HS-27A (cell line): Measurements from ENCODE around the gene CHN2.

ENCODE experiments used
- DNase-seq: peaks from one replicate; pipeline ENCODE4 v3.0.0-alpha.2; 2012; ENCODE audit warnings: low read depth, missing footprints

The CHN2 gene

GRCh38 chr7:29364661-29365060, 170.1 kb downstream of the CHN2 start:
- no peak for DNase-seq

- DNase-seq: no peak
Measured at GRCh38 chr7:29365423-29365822, 170.8 kb downstream of the CHN2 start.

- no peak for DNase-seq
Measured at GRCh38 chr7:29367784-29368183, 173.2 kb downstream of the CHN2 start.

- no peak for DNase-seq
Measured at GRCh38 chr7:29369909-29370488, 175.4 kb downstream of the CHN2 start.

- peak; percentile 22 for DNase-seq
Measured at GRCh38 chr7:29370531-29371314, 176.1 kb downstream of the CHN2 start.

GRCh38 chr7:29371472-29371871, 176.9 kb downstream of the CHN2 start:
- no peak for DNase-seq

- peak; percentile 27 for DNase-seq
Measured at GRCh38 chr7:29372351-29373090, 177.9 kb downstream of the CHN2 start.

GRCh38 chr7:29375641-29376562, 181.3 kb downstream of the CHN2 start:
- peak; percentile 24 for DNase-seq

- no peak for DNase-seq
Measured at GRCh38 chr7:29377718-29378117, 183.1 kb downstream of the CHN2 start.

GRCh38 chr7:29379551-29379950, 185.0 kb downstream of the CHN2 start:
- DNase-seq: no peak

GRCh38 chr7:29381206-29382094, 186.9 kb downstream of the CHN2 start:
- DNase-seq: no peak

- DNase-seq: no peak
Measured at GRCh38 chr7:29384277-29384676, 189.7 kb downstream of the CHN2 start.

- no peak for DNase-seq
Measured at GRCh38 chr7:29385214-29385814, 190.7 kb downstream of the CHN2 start.

GRCh38 chr7:29386196-29386765, 191.7 kb downstream of the CHN2 start:
- no peak for DNase-seq

- no peak for DNase-seq
Measured at GRCh38 chr7:29391262-29391661, 196.7 kb downstream of the CHN2 start.

GRCh38 chr7:29394321-29394720, 199.7 kb downstream of the CHN2 start:
- DNase-seq: no peak

GRCh38 chr7:29396563-29396962, 202.0 kb downstream of the CHN2 start:
- no peak for DNase-seq

- no peak for DNase-seq
Measured at GRCh38 chr7:29397398-29397797, 202.8 kb downstream of the CHN2 start.

GRCh38 chr7:29398011-29398410, 203.4 kb downstream of the CHN2 start:
- DNase-seq: no peak

GRCh38 chr7:29400437-29400836, 205.9 kb downstream of the CHN2 start:
- DNase-seq: no peak
